GM20000 (cell line): ENCODE results near the gene MTHFR.

ENCODE experiments used
- DNase-seq: peaks from one replicate; pipeline ENCODE4 v3.0.0; 2012; ENCODE audit warnings: low spot score
- CTCF ChIP-seq: IDR thresholded peaks from 2 replicates; pipeline ENCODE4 v1.5.1; 2012; ENCODE audit warnings: mild to moderate bottlenecking, control low read depth; ENCODE audit errors: extremely low read depth, missing control alignments

Gene MTHFR

GRCh38 chr1:11800391-11800755 lies 5.4 kb downstream of the MTHFR start:
- no peak for TF ChIP-seq CTCF
- no peak for DNase-seq

GRCh38 chr1:11799896-11800295 lies 5.9 kb downstream of the MTHFR start:
- TF ChIP-seq CTCF: no peak
- DNase-seq: no peak

- no peak for TF ChIP-seq CTCF
- no peak for DNase-seq
Observed at GRCh38 chr1:11799099-11799498, 6.7 kb downstream of the MTHFR start.

GRCh38 chr1:11797525-11798216 lies 8.1 kb downstream of the MTHFR start:
- no peak for DNase-seq
- no peak for TF ChIP-seq CTCF

GRCh38 chr1:11796036-11796828 lies 9.5 kb downstream of the MTHFR start:
- DNase-seq: no peak
- TF ChIP-seq CTCF: no peak

GRCh38 chr1:11795238-11795890 lies 10.4 kb downstream of the MTHFR start:
- DNase-seq: no peak
- TF ChIP-seq CTCF: no peak
